H7 (cell line): ENCODE measurements around the gene SLC22A23. TPM values are rescaled to one million over a fixed set of nuclear protein-coding genes. Genes with fewer than 3 reads are reported as not detected.

Source experiments
- DNase-seq: peaks from one replicate; pipeline ENCODE4 v3.0.0; 2012
- H3K27me3 ChIP-seq: 2 replicates; pipeline ENCODE4 v1.6.0; 2011; ENCODE audit warnings: mild to moderate bottlenecking, low read length; ENCODE audit not compliant: control insufficient read depth, insufficient read depth
- H3K36me3 ChIP-seq: replicated peaks from 2 replicates; pipeline ENCODE4 v1.5.1; 2011; ENCODE audit warnings: low read length; ENCODE audit not compliant: control insufficient read depth, insufficient read depth
- H3K4me3 ChIP-seq: 2 replicates; pipeline ENCODE4 v1.5.1; 2011; ENCODE audit warnings: low read depth, mild to moderate bottlenecking, control low read depth, low read length, moderate library complexity; ENCODE audit not compliant: insufficient read depth
- total RNA-seq: library from RNA; depleted of rRNA; stranded (reverse); fragments of >200 nt; shearing (Covaris generic); gene quantifications from 2 replicates; pipeline ENCODE4 v1.2.3, GENCODE V29; 2014

SLC22A23 gene
- total RNA-seq, 1 experiment from 2014 or later, result 14.6 TPM

DNA sequence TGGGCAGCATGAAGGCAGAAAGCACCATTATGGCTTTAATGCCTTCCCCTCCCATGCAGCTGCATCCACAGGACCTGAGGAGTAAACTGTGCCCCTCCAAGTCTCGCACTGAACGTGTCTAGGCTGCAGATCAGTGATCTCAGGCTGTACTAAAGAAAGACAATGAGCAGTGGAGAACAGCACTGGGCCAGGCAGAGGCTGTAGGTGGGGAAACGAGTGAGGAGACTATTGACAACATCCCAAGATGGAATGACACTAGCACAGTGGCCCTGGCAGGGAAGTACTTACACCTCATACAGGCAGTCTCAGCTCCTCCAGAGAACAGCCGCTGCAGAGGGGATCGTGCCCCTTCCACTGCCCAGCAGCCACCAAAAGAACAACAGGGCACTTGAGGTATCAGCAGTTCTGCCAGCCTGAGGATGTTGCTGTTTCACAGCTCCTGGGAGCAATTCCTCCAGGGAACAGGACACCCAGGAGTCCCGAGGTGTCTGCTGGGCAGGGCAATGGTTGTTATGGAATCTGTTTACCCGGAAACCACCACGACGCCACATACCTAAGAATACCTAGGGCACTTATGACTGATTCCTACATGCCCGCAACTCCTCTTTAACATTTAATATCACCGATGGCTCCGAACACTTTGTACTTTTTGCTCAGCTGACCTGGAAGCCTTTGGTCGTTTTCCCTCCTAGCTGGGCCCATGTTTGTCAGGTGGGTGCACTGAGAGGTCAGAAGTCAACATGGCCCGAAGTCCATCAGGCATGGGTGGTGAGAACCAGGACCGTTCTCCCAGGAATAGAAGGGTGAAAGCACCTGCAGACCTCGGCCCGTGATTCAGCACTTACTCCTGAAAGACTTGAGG lies 79.1 kb downstream of the SLC22A23 start:
- DNase-seq, result no peak
- no peaks in the 10 kb centered on the region for H3K27me3 ChIP-seq

DNA sequence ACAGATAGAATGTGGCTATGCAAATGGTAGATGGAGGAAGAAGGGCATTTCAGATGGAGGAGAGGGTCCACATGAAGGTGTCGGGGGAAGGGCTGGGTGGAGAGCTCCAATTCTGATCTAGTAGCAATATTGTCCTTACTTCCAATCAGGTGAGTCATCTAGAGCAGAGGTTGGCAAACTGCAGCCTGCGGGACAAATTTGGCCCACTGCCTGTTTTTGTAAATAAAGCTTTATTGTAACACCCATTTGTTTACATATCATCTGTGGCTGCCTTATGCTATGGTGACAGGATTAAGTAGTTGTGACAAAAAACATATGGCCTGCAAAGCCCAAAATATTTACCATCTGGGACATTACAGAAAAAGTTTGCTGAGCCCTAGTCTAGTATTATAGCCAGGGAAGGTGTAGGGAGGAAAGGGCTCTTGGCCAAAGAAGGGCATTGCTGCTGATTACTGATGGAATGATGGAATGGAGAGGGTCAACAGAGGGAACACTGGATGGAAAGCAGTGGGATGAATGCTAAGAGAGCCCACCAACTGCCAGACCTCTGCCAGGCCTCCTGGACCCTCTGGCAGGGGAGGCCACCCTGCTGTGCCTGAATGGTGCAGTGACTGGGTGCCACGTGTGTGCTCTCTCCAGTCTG lies 79.8 kb downstream of the SLC22A23 start:
- Histone ChIP-seq H3K27me3 (no peaks in the 10 kb centered on the region), H3K36me3 (no peaks in the 10 kb centered on the region), H3K4me3 (no peak overlapping the region)
- no peak for DNase-seq

More for the DNA sequence above, 79.1 kb downstream of the SLC22A23 start:
- Histone ChIP-seq H3K36me3 (no peaks in the 10 kb centered on the region), H3K4me3 (no peak overlapping the region)

DNA sequence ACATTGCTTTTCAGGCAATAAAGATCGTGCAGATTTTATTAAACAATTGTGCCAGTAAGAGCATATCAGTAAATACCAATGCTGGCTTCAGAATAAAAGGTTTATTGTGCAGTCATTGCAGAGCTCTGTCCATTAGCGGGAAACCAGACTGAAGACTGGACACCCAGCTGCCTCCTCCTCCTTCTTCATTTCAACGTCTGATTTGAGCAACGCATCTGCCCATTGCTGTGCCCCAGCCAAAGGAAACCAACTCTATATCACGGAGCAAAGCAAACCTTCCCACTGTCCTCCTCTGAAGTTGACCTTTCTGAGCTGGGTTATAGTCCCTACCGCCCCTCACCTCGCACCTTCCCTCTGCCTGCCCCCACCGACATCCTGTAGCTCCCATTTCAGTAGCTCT lies 80.8 kb downstream of the SLC22A23 start:
- DNase-seq, result no peak
- Histone ChIP-seq H3K36me3 (no peaks in the 10 kb centered on the region), H3K4me3 (no peak overlapping the region), H3K27me3 (no peaks in the 10 kb centered on the region)

DNA sequence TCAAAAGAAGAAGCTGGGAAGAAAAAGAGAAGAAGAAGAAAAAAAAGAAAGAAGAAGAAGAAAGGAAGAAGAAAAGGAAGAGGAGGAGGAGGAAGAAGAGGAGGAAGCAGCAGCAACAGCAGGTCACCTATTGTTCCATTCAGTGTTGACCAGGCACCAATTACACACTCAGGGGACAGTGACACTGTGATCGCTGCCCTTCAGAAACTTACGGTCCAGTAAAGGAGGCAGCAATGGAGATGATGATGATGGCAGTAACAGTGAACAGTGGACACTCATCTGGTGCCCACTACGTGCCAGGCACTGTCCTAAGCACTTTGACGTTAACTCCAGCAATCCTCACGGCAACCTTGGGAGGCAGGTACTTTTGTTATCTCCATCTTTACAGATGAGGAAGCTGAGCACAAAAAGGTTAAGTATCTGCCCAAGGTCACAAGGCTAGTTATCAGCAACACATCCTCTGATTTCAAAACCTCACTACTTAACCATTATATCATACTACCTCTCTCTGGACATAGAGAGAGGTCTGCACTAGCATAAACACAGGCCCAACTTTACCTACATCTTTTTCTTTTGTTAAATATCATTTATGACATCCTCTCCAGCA lies 83.2 kb downstream of the SLC22A23 start:
- H3K27me3 ChIP-seq, result no peaks in the 10 kb centered on the region
- H3K36me3 ChIP-seq, result no peaks in the 10 kb centered on the region
- no peak overlapping the region for H3K4me3 ChIP-seq
- no peak for DNase-seq

DNA sequence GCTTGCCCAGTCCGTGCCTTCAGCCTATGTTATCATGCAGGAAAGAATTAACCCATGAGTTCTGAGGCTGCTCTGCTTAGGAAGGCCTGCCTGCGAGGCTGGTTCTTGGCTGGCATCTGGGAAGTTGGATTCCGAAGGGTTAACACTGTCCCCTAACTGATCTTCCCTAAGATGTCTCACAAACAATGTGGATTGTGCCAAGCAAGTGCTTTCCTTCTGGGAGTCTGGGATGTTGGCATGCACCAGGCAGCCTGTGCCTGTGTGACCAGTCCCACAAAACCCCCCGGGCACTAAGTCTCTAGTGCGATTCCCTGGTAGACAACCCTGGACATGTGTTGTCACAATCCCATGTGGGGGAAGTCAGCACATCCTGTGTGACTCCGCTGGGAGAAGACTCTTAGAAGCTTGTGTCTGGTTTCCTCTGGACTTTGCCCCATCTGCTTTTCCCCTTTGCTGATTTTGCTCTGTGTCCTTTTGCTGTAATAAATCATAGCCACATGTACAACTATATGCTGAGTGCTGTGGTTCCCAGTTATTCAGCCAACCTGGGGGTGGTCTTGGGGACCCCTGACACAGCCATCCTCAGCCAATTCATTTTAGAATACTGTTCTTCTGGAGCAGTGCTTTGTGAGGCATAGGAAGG lies 83.8 kb downstream of the SLC22A23 start:
- Histone ChIP-seq H3K27me3 (no peaks in the 10 kb centered on the region), H3K36me3 (no peaks in the 10 kb centered on the region), H3K4me3 (no peak overlapping the region)
- no peak for DNase-seq

DNA sequence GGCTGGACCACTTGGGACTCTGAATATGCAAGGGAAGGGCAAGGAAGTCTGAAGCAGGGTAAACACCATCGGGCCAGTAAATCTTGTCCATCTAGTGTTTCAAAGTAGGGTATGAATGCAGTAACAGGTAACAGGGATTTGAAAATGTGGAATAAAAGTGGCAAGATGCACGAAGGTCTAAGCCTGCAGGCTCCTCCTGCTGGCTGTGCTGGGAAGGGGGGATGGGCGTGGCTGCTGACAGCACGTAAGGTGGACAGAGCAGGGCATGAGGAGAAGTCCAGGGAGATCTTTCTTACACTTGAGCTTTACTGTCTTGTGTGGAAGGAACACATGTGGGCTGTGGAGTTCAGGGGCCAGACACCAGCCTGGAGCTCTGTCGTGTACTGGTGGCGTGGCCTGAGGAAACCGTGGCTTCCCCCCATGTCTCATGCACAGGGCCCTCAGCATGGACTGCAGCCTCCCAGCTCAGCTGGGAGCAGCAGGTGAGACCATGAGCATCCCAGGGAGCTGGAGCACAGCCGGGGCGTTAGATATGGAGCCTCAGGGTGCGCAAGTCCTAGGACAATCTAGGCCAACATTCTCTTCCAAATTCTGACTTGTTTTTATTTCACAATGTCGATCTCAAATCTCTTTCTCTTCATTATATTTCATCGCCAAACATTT lies 84.5 kb downstream of the SLC22A23 start:
- no peaks in the 10 kb centered on the region for H3K27me3 ChIP-seq
- H3K36me3 ChIP-seq, result no peaks in the 10 kb centered on the region
- peak; percentile 72 for DNase-seq
- no peak overlapping the region for H3K4me3 ChIP-seq

DNA sequence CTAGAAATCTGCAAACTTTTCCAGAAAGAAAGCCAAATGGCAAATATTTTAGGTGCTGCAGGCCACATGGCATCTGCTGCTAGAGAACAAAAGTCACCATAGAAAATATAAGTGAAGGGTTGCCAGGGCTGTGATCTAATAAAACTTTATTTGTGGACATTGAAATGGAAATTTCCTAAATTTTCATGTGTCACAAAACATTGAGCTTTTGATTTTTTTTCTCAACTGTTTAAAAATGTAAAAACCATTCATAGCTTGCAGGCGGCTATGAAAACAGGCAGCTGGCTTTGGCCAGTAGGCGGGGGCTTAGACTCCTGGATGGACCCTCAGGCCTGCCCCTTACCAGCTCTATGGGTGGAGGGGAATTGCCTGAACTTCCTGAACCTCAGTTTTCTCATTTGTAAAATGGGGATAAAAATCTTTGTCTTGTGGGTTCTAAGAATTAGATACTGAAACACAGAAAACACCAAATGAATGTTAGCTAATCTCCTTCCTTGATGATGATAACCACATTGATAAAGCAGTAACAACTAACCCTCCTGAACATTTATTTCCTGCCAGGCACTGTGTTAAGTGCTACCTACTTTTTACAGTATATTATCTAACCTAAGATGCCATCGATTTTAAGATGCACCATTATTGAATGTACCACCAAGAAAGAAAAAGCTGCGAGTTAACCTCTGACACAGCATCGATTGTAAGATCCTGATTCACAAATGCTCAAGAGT lies 85.5 kb downstream of the SLC22A23 start:
- Histone ChIP-seq H3K27me3 (no peaks in the 10 kb centered on the region), H3K4me3 (no peak overlapping the region), H3K36me3 (no peaks in the 10 kb centered on the region)
- no peak for DNase-seq

DNA sequence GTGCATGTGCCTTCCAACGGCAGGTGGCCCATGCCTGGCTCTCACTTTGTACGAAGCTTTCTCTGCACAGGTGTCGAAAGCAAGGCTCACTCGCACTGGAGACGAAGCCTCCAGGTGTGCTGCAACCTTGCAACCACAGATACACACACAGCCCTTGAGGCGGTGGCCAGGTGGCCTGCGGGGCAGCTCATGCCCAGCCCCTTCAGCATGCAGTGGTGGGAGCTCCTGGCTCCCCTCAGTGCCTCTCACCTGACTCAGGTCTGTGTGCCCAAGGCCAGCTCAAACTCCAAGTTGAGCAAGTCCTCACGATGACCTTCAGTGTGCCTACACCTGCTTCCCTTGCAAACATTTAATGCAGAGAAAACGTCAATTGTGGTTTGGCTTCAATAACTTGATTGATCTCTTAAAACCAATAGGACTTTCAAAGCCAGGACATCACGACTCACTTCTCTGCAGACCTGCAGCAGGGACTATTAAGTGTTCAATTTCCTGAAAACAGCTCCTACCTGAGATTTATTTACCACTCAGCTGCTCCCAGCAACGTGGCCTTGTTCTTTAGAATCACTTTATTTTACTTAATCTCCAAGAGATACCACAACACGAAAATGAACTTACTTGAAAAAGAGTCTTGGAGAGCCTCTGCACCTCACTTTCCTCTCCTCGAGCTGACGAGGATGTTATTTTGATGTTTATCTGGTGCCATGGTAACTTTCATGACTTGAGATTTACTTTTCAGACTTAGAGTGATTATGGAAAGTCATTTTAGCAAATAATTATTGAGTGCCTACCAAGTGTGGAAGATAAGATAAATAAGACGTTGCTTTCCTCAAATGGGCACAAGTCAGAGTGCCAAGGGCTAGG lies 86.3 kb downstream of the SLC22A23 start:
- no peaks in the 10 kb centered on the region for H3K36me3 ChIP-seq
- no peaks in the 10 kb centered on the region for H3K27me3 ChIP-seq
- no peak for DNase-seq
- no peak overlapping the region for H3K4me3 ChIP-seq

DNA sequence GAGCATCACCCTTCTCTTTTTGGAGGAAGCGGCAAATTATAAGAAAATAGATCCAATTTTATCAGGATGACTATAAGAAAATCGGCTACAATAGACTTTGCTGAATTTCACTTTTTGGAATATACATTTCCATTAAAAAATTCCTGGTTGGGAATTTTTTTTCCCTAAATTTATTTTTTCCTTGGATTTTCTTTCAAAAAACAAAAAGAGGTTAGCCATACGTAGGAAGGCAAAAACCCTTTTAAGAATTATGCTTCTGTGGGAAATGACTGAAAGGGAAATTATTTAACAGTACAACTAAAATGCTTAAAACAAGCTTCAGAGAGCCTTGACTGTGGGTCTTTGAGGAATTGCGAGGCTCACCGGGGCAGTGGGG lies 86.9 kb downstream of the SLC22A23 start:
- no peak overlapping the region for H3K4me3 ChIP-seq
- H3K27me3 ChIP-seq, result no peaks in the 10 kb centered on the region
- DNase-seq, result no peak
- no peaks in the 10 kb centered on the region for H3K36me3 ChIP-seq

DNA sequence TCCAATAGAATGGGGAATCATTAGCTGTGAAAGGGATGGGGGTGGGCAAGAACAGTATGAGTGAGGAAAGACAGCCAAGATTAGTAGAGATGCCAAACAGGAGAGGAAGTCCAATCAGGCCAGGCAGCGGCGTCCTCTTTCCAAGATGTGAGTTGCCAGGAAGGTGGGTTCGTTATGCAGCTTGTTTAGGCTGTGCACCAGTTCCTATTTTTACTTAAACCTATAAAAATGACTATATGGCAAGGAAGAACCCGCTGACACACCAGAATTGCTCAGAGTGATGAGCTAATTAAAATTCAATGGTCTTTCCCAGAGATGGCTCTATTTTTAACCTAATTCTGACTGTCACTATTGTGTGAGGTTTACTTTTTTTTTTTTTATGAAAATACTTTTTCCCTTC lies 88.2 kb downstream of the SLC22A23 start:
- H3K4me3 ChIP-seq, result no peak overlapping the region
- H3K27me3 ChIP-seq, result no peaks in the 10 kb centered on the region

DNA sequence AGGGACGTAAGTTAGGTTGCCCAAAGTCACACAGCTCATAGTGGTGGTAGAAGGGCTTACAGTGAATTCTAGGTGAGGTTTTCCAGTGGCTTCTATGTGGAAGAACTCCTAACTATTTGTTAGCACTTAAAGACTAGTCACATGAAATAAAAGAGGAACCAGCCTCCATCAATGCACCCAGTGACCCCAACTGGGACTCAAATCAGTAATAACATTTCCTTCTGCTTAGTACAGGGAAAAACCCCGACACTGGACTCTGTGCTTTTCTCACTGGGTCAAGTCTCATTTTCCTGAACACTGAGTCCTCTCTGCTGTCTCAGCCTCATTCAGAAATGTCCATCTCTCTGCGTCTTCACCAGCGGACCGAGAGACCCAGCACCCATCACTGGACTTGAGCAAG lies 89.2 kb downstream of the SLC22A23 start:
- Histone ChIP-seq H3K36me3 (no peaks in the 10 kb centered on the region), H3K4me3 (no peak overlapping the region), H3K27me3 (no peaks in the 10 kb centered on the region)
- no peak for DNase-seq

More for the DNA sequence above, 88.2 kb downstream of the SLC22A23 start:
- DNase-seq, result no peak
- H3K36me3 ChIP-seq, result no peaks in the 10 kb centered on the region

DNA sequence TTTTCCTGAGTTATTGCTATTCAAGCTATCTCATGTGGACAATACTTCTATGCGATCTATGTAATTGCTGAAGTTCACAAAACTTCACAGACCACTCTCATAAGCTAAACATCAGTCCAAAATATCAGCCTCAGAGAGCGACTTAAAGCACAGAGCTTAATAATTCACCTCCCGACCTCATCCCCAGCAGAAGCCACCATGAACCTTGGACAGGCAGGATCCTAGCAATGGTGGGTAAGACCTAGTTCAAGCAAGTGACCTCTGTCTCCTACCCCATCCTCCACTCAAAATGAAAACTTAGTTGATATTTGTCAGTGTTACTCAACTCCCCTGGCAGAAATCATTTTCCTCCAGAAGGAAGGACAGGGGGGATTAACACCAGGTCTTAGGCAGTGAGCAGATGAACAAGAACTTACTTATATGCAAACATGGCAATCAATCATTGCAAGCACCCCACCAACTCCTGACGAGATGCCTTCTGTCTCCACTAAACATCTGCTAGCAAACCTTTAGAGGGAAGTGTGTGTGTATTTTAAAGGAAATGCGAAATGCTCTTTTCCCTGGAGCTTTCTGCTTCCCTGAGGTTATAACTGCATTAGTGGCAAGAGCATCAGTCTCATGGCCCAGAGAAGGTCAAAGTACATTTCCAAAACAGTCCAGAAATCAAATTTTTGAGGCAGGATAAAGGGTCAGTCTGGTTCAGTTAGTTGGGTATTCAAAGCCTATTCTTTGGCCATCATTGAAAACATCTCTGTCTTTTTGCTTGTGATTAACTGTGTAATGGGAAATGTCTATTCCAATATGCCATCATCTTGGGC lies 90.0 kb downstream of the SLC22A23 start:
- H3K4me3 ChIP-seq, result no peak overlapping the region
- H3K36me3 ChIP-seq, result no peaks in the 10 kb centered on the region
- no peaks in the 10 kb centered on the region for H3K27me3 ChIP-seq
- DNase-seq, result no peak
